GM12865 (cell line): Measurements from ENCODE around the gene ZSWIM1.

Experiments
- DNase-seq: peaks from one replicate; pipeline ENCODE4 v3.0.0; 2010; ENCODE audit warnings: low read depth
- H3K4me3 ChIP-seq: 2 replicates; pipeline ENCODE4 v1.5.1; 2011; ENCODE audit warnings: mild to moderate bottlenecking, low read depth, low read length, control low read depth
- TF ChIP-seq, protein P1 (sequence below): IDR thresholded peaks from 2 replicates; pipeline ENCODE4 v1.5.1; 2011; ENCODE audit warnings: low read length, control low read depth, low read depth, inconsistent platforms; ENCODE audit not compliant: insufficient read depth; ENCODE audit errors: missing control alignments

The ZSWIM1 gene

GRCh38 chr20:45845452-45845851 lies 35.6 kb upstream of the ZSWIM1 start:
- H3K4me3 ChIP-seq, result no peak overlapping the region
- TF ChIP-seq, protein P1, sequence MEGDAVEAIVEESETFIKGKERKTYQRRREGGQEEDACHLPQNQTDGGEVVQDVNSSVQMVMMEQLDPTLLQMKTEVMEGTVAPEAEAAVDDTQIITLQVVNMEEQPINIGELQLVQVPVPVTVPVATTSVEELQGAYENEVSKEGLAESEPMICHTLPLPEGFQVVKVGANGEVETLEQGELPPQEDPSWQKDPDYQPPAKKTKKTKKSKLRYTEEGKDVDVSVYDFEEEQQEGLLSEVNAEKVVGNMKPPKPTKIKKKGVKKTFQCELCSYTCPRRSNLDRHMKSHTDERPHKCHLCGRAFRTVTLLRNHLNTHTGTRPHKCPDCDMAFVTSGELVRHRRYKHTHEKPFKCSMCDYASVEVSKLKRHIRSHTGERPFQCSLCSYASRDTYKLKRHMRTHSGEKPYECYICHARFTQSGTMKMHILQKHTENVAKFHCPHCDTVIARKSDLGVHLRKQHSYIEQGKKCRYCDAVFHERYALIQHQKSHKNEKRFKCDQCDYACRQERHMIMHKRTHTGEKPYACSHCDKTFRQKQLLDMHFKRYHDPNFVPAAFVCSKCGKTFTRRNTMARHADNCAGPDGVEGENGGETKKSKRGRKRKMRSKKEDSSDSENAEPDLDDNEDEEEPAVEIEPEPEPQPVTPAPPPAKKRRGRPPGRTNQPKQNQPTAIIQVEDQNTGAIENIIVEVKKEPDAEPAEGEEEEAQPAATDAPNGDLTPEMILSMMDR, result no peak
- no peak for DNase-seq

DNA sequence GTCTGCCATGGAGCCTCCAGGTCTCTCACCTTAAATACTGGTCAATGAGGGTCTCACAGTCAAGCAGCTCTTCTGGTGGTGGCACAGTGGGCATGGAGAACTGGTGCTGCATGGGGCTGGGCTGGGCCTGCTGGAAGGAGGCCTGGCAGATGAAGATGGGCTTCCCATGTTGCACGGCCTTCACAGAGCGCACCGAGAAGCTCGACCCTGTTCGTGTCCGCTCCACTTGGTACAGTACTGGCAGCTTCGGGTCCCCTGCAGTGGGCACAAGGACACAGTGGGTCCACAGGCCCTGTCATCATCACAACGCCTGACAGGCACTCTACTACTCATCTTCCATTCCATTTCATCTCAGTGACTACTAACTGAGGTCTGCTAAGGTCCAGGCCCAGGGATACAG lies 32.6 kb upstream of the ZSWIM1 start:
- no peak for DNase-seq
- H3K4me3 ChIP-seq, result no peak overlapping the region
- TF ChIP-seq, protein P1, result no peak

- TF ChIP-seq, protein P1, result no peak
- DNase-seq, result no peak
- no peak overlapping the region for H3K4me3 ChIP-seq
Observed at GRCh38 chr20:45848969-45849582, 32.0 kb upstream of the ZSWIM1 start.

GRCh38 chr20:45850238-45850637 lies 30.8 kb upstream of the ZSWIM1 start:
- no peak for DNase-seq
- TF ChIP-seq, protein P1, result no peak

DNA sequence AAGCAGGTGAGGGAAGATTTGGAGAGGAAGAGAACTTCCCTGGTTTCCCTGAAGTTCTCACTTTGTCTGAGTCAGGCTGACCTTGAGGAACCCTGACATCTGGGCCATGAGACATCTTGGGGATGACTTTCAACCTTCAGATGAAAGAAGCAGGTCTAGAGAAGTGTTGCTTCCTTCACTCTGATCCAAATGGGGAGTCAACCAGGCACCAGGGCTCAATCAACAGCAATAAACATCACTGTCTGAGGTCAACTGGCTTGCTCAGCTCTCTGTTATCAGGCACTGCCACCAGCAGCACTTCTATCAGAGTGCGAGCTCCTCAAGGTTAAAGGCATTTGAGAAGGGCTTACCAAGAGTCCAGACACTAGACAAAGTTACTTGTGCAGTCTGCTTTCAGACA lies 30.1 kb upstream of the ZSWIM1 start:
- no peak overlapping the region for H3K4me3 ChIP-seq
- DNase-seq, result no peak
- TF ChIP-seq, protein P1, result no peak

More at GRCh38 chr20:45850238-45850637, 30.8 kb upstream of the ZSWIM1 start:
- no peak overlapping the region for H3K4me3 ChIP-seq

- TF ChIP-seq, protein P1, result no peak
Observed at GRCh38 chr20:45851501-45851900, 29.5 kb upstream of the ZSWIM1 start.

DNA sequence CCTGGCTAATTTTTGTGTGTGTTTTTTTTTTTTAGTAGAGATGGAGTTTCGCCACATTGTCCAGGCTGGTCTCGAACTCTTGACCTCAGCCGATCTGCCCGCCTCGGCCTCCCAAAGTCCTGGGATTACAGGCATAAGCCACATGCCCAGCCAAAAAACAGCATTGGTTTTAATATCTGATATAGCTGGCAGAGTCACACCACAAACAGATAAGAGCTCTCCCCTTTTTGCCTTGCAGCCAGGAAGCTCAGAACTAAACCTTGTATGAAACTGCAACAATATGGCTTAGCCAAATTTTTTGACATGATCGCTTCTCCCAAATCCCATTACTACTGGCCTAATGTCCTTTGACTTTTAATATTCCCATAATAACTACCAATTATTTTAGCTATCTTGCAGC lies 28.7 kb upstream of the ZSWIM1 start:
- H3K4me3 ChIP-seq, result no peak overlapping the region
- no peak for DNase-seq
- TF ChIP-seq, protein P1, result no peak

More at GRCh38 chr20:45851501-45851900, 29.5 kb upstream of the ZSWIM1 start:
- no peak for DNase-seq
- no peak overlapping the region for H3K4me3 ChIP-seq
